Upper lobe of right lung (tissue), 1 donor: Measurements from ENCODE around the gene UNC13B. TPM values are rescaled to one million over a fixed set of nuclear protein-coding genes. Genes with fewer than 3 reads are reported as not detected.

Experiments
- ATAC-seq: fragments of 200-7000 bp; cut with Tn5 transposase; one replicate; pipeline ENCODE4 v1.9.1; 2020; ENCODE audit warnings: mild to moderate bottlenecking, moderate library complexity
- DNase-seq: peaks from one replicate; pipeline ENCODE4 v3.0.0-alpha.2; 2020
- H3K27ac ChIP-seq: fragments of 200-600 bp; one replicate; pipeline ENCODE4 v1.8.0; 2022
- H3K27me3 ChIP-seq: fragments of 200-600 bp; one replicate; pipeline ENCODE4 v1.8.0; 2022; ENCODE audit warnings: mild to moderate bottlenecking
- H3K36me3 ChIP-seq: fragments of 200-600 bp; one replicate; pipeline ENCODE4 v1.8.0; 2022
- H3K4me1 ChIP-seq: fragments of 200-600 bp; one replicate; pipeline ENCODE4 v1.8.0; 2022
- H3K4me3 ChIP-seq: fragments of 200-600 bp; one replicate; pipeline ENCODE4 v1.8.0; 2022; ENCODE audit warnings: mild to moderate bottlenecking
- H3K9me3 ChIP-seq: fragments of 200-600 bp; one replicate; pipeline ENCODE4 v1.8.0; 2022
- CTCF ChIP-seq: fragments of 200-600 bp; IDR thresholded peaks from one replicate; pipeline ENCODE4 v1.8.0; 2022; ENCODE audit warnings: antibody characterized with exemption
- intact Hi-C: fragments of 100-400 bp; cut with DNase I; formaldehyde crosslinking; loops from one replicate; pipeline ENCODE4 v1.11.0; 2022
- total RNA-seq: library from RNA; stranded (reverse); fragmentation: NEBNext Ultra II Directional; extraction: Animal tissue kit (Norgen Biotek cat#: 25700); gene quantifications from one replicate; pipeline ENCODE4 v1.2.1, GENCODE V29; 2021
- donor health status: DM: no; HTN: yes; CAD: no; lungs with severe emphysema.

The UNC13B gene
- total RNA-seq, 1 donor from 2014 or later: 92.1 TPM

GRCh38 chr9:35277171-35277520, 115.3 kb downstream of the UNC13B start:
- Histone ChIP-seq H3K27me3 (no peaks in the 10 kb centered on the region), H3K36me3 (no peaks in the 10 kb centered on the region), H3K4me3 (peak overlapping the region; percentile 39), H3K27ac (peak overlapping the region; percentile 66), H3K4me1 (peaks cover 16% of the 10 kb centered on the region), H3K9me3 (no peaks in the 10 kb centered on the region)
- DNase-seq (no peak), ATAC-seq (no peak)
- TF ChIP-seq CTCF: no peak
- intact Hi-C loops: no loop called here

GRCh38 chr9:35277628-35278359, 116.0 kb downstream of the UNC13B start:
- no peak for TF ChIP-seq CTCF
- ATAC-seq: peak; percentile 50
- H3K4me3 ChIP-seq: no peak overlapping the region
- intact Hi-C loops: no loop called here
- H3K27me3 ChIP-seq: no peaks in the 10 kb centered on the region
- H3K9me3 ChIP-seq: no peaks in the 10 kb centered on the region
- H3K4me1 ChIP-seq: peaks cover 16% of the 10 kb centered on the region
- peak overlapping the region; percentile 66 for H3K27ac ChIP-seq
- DNase-seq: no peak
- H3K36me3 ChIP-seq: no peaks in the 10 kb centered on the region

GRCh38 chr9:35279946-35280345, 118.1 kb downstream of the UNC13B start:
- H3K4me1 ChIP-seq: peaks cover 16% of the 10 kb centered on the region
- no peak overlapping the region for H3K4me3 ChIP-seq
- intact Hi-C loops: no loop called here
- no peak for TF ChIP-seq CTCF
- ATAC-seq (no peak), DNase-seq (no peak)
- no peaks in the 10 kb centered on the region for H3K27me3 ChIP-seq
- no peaks in the 10 kb centered on the region for H3K9me3 ChIP-seq
- H3K27ac ChIP-seq: no peak overlapping the region
- H3K36me3 ChIP-seq: no peaks in the 10 kb centered on the region

GRCh38 chr9:35280399-35280798, 118.6 kb downstream of the UNC13B start:
- H3K36me3 ChIP-seq: no peaks in the 10 kb centered on the region
- no peaks in the 10 kb centered on the region for H3K27me3 ChIP-seq
- no peaks in the 10 kb centered on the region for H3K9me3 ChIP-seq
- TF ChIP-seq CTCF: no peak
- H3K4me3 ChIP-seq: no peak overlapping the region
- ATAC-seq (no peak), DNase-seq (no peak)
- H3K4me1 ChIP-seq: peaks cover 16% of the 10 kb centered on the region
- no peak overlapping the region for H3K27ac ChIP-seq
- intact Hi-C loops: no loop called here

GRCh38 chr9:35285731-35286130, 123.9 kb downstream of the UNC13B start:
- DNase-seq: no peak
- ATAC-seq: no peak

More at GRCh38 chr9:35285731-35286130, 123.9 kb downstream of the UNC13B start:
- H3K4me1 ChIP-seq: no peaks in the 10 kb centered on the region
- intact Hi-C loops: no loop called here
- H3K9me3 ChIP-seq: no peaks in the 10 kb centered on the region
- no peaks in the 10 kb centered on the region for H3K27me3 ChIP-seq
- no peak overlapping the region for H3K4me3 ChIP-seq
- TF ChIP-seq CTCF: no peak
- H3K36me3 ChIP-seq: no peaks in the 10 kb centered on the region
- H3K27ac ChIP-seq: no peak overlapping the region
